PC-3 (cell line): Measurements from ENCODE around the gene CNIH2.

Source experiments
- EZH2 ChIP-seq: fragments of 300-600 bp; sonication (generic); IDR thresholded peaks from one replicate; pipeline ENCODE4 v1.6.1; 2017; ENCODE audit warnings: antibody characterized with exemption, mild to moderate bottlenecking, low read length; ENCODE audit not compliant: unreplicated experiment
- TF ChIP-seq, protein P1 (sequence below): fragments of 300-600 bp; sonication (generic); conservative IDR thresholded peaks from 2 replicates; pipeline ENCODE4 v1.5.1; 2017; ENCODE audit warnings: antibody characterized with exemption, low read depth, mild to moderate bottlenecking, low read length

DNA sequence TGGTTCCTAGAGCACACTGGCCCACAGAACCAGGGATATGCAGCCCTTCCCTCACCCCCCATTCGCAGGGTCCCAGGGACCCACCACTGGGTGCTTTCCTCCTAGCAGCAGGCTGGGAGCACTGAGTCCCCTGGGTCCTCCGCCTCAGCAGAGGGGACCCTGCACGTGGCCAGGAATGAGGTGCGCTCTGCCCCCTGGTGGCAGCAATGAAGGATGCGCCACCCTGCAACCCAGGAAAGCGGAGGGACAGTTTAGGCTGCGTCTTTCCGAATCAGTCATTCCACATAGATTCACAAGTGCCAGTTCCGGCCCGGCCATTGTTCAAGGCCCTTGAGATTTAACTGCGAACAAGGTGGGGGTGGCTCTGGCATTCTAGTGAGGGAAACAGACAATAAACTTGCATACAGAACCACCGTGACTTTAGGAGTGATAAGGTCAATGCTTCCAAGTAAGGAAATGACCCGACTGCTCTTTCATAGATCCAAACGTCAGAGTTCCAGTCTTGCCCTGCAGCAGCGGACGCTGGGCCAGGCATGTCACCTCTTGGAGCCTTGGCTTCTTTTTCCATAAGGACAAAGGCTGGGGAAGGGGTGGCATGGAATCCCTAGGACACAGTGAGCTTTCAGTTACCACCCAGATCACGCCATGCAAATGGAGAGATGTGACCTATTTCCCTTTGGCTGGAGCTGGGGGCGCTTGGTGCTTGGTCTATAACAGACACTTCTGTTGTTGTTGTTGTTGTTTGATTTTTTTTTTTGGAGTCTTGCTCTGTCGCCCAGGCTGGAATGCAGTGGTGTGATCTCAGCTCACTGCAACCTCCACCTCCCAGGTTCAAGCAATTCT, 50.5 kb downstream of the CNIH2 start:
- TF ChIP-seq, protein P1, sequence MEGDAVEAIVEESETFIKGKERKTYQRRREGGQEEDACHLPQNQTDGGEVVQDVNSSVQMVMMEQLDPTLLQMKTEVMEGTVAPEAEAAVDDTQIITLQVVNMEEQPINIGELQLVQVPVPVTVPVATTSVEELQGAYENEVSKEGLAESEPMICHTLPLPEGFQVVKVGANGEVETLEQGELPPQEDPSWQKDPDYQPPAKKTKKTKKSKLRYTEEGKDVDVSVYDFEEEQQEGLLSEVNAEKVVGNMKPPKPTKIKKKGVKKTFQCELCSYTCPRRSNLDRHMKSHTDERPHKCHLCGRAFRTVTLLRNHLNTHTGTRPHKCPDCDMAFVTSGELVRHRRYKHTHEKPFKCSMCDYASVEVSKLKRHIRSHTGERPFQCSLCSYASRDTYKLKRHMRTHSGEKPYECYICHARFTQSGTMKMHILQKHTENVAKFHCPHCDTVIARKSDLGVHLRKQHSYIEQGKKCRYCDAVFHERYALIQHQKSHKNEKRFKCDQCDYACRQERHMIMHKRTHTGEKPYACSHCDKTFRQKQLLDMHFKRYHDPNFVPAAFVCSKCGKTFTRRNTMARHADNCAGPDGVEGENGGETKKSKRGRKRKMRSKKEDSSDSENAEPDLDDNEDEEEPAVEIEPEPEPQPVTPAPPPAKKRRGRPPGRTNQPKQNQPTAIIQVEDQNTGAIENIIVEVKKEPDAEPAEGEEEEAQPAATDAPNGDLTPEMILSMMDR, result peak; percentile 97
- no peak for TF ChIP-seq EZH2
